Activated naive CD8-positive, alpha-beta T cell treated with anti-CD3 and anti-CD28 coated beads, Interleukin-2, amount 10 ng/mL, durations not matched to agents 7 days and 5 days (primary cell): ENCODE measurements around the gene PSMC3. TPM values are rescaled to one million over a fixed set of nuclear protein-coding genes. Genes with fewer than 3 reads are reported as not detected.

Source experiments
- ATAC-seq: fragments of 150-1000 bp; cut with Tn5 transposase; one replicate; pipeline ENCODE4 v1.10.0; 2021; ENCODE audit warnings: low read depth, moderate library complexity
- POLR2A ChIA-PET: fragments of 350-600 bp; sonication (Branson Sonifier 250); formaldehyde crosslinking; loops from one replicate; lab custom pipeline; 2021; ENCODE audit warnings: antibody characterized with exemption; lab: Charles Lee
- DNase-seq: peaks from one replicate; pipeline ENCODE4 v3.0.0; 2021
- H3K27ac Mint-ChIP-seq: one replicate; pipeline ENCODE4 v1.8.0; 2022; ENCODE audit warnings: mild to moderate bottlenecking, mixed read lengths
- H3K27me3 Mint-ChIP-seq: one replicate; pipeline ENCODE4 v1.8.0; 2022; ENCODE audit warnings: mild to moderate bottlenecking, moderate library complexity, mixed read lengths
- H3K36me3 Mint-ChIP-seq: one replicate; pipeline ENCODE4 v1.8.0; 2021; ENCODE audit warnings: mild to moderate bottlenecking, mixed read lengths
- H3K4me1 Mint-ChIP-seq: one replicate; pipeline ENCODE4 v1.8.0; 2021; ENCODE audit warnings: mixed read lengths
- H3K4me3 Mint-ChIP-seq: one replicate; pipeline ENCODE4 v1.8.0; 2022; ENCODE audit warnings: mild to moderate bottlenecking, moderate library complexity, mixed read lengths
- H3K9me3 Mint-ChIP-seq: one replicate; pipeline ENCODE4 v1.8.0; 2021; ENCODE audit warnings: mixed read lengths
- total RNA-seq, 2 experiments: library from RNA; stranded (reverse); gene quantifications; one replicate each; pipeline ENCODE4 v1.2.3, GENCODE V29; 2021

The PSMC3 gene
- total RNA-seq, 2 experiments from 2014 or later = 113 to 115 TPM

DNA sequence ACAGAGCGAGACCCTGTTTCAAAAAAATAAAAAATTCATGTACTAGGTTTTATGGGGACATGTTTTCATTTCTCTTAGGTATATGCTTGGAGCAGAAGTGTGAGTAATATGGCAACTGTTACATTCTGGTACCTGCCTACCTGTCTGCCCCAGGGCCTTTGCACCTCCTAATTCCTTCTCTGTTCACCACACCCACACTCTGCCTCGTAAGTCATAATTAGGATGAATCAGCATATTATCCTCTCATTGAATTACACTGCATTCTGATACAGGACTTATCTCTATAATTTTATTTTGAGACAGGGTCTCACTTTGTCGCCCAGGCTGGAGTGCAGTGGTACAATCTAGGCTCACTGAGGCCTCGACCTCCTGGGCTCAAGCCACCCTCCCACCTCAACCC, 25.8 kb upstream of the PSMC3 start:
- no peaks in the 10 kb centered on the region for H3K36me3 Mint-ChIP-seq
- H3K27me3 Mint-ChIP-seq = no peaks in the 10 kb centered on the region
- peaks cover 2% of the 10 kb centered on the region for H3K4me1 Mint-ChIP-seq
- H3K4me3 Mint-ChIP-seq = no peak overlapping the region
- no peak for ATAC-seq
- H3K9me3 Mint-ChIP-seq = no peaks in the 10 kb centered on the region
- no peak for DNase-seq
- POLR2A ChIA-PET = no interaction called here
- H3K27ac Mint-ChIP-seq = no peak overlapping the region

DNA sequence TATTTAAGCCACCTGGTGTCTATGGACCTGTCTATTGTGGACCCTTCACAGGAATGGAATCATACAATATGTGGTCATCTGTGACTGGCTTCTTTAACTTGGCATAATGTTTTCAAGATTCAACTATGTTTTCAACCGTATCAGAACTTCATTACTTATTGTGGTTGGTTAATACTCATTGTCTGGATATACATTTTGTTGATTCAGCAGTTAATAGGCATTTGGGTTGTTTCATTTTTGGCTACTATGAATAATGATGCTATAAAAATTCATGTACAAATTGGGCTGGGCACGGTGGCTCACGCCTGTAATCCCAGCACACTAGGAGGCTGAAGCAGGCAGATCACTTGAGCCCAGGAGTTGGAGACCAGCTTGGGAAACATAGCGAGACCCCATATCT, 25.2 kb upstream of the PSMC3 start:
- Mint-ChIP-seq H3K9me3 (no peaks in the 10 kb centered on the region), H3K27me3 (no peaks in the 10 kb centered on the region), H3K4me1 (peaks cover 2% of the 10 kb centered on the region), H3K36me3 (no peaks in the 10 kb centered on the region), H3K4me3 (no peak overlapping the region), H3K27ac (no peak overlapping the region)
- DNase-seq = no peak
- no peak for ATAC-seq
- POLR2A ChIA-PET = no interaction called here

DNA sequence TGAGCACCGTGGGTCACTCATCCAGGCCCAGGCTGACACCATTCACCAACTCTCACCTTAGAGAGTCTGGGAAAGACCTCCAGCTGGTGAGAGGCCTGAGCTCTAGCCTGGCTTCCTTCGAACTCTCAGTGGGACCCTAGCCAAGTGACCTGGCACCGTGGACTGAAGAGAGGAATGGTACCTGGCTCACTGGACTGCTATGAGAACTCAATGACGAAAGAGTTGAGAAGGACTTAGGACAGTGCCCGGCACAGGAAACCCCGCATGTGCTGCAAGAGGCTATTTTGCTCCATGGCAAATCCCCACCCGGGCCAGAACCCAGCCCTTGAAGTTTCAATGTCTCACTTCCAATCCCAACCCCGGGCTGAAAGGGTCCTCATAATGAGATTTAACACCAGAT, 23.3 kb upstream of the PSMC3 start:
- ATAC-seq = no peak
- POLR2A ChIA-PET = no interaction called here
- Mint-ChIP-seq H3K36me3 (no peaks in the 10 kb centered on the region), H3K9me3 (no peaks in the 10 kb centered on the region), H3K27me3 (no peaks in the 10 kb centered on the region), H3K27ac (no peak overlapping the region), H3K4me3 (no peak overlapping the region), H3K4me1 (peaks cover 2% of the 10 kb centered on the region)
- DNase-seq = no peak

DNA sequence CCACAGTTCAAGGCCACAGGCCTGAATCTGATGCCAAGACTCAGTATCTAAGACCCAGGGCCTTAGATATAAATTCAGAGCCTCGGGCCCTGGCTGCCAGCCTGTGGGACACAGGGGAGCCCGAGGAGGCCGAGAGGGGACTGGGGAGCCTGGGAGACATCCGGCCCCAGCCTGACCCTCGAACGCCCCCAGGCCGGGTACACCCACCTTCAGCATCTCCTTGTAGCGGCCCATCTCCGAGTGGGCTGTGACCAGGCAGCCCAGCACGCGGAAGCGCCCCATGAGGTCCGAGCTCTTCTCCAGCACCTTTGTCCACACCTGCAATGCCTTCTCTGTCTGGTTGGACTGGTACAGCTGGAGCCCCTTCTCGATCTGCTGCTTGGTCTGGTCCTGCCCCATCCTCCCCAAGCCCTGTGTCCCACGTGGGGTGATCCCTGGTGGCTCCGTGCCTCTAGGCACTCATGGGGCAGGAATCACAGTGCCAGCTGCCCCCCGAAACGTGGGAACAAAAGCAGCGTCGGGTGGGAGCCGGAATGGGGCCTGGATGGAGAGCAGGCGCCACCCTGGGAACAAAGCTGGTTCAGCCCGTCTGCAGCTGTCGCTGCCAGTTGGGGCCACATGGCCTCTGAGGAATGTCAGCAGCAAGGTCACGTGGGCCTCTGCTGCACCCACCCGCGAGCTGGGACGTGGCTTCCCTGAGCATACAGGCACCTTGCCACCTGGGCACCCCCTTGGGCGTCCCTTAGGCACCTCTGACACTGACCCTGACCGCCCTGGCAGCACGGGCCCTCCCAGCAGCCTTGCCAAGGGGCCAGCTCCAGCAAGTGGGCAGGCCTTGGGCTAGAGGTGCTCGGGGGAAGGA, 22.6 kb upstream of the PSMC3 start, which contains the start of gene RAPSN:
TSS of gene RAPSN (minus strand) at position 571 of the 862 bp plus-strand sequence. CDS start at position 399, 172 bp downstream.
- ATAC-seq (no peak), DNase-seq (no peak)
- POLR2A ChIA-PET = no interaction called here
- H3K4me3 Mint-ChIP-seq = no peak within 1 kb of the TSS
- no peaks in the 10 kb centered on the region for H3K9me3 Mint-ChIP-seq
- H3K27me3 Mint-ChIP-seq = no peaks in the 10 kb centered on the region
- no peak within 1 kb of the TSS for H3K27ac Mint-ChIP-seq
- H3K36me3 Mint-ChIP-seq = no peaks in the 10 kb centered on the region
- no peaks in the 10 kb centered on the region for H3K4me1 Mint-ChIP-seq

DNA sequence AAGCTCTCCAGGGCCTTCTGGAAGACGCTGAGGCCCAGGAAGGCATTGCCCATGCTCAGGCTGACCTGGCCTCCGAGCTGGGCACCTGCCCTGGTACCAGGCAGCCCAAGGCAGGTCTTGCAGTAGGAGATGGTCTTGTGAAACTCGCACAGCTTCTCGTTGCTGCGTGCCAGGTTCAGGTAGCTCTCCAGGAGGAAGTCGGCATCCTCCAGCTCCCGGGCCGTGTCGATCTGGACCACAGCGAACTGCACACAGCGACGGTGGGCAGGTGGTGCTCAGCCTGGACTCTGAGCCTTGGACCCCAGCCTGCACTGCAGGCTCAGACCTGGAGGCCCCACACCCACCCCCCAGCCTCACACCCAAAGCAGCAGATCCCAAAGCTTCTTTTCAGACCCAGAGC, 21.7 kb upstream of the PSMC3 start:
- H3K9me3 Mint-ChIP-seq = no peaks in the 10 kb centered on the region
- H3K27ac Mint-ChIP-seq = no peak overlapping the region
- H3K36me3 Mint-ChIP-seq = no peaks in the 10 kb centered on the region
- no peaks in the 10 kb centered on the region for H3K4me1 Mint-ChIP-seq
- ATAC-seq (no peak), DNase-seq (no peak)
- no peaks in the 10 kb centered on the region for H3K27me3 Mint-ChIP-seq
- H3K4me3 Mint-ChIP-seq = no peak overlapping the region
- POLR2A ChIA-PET = no interaction called here

DNA sequence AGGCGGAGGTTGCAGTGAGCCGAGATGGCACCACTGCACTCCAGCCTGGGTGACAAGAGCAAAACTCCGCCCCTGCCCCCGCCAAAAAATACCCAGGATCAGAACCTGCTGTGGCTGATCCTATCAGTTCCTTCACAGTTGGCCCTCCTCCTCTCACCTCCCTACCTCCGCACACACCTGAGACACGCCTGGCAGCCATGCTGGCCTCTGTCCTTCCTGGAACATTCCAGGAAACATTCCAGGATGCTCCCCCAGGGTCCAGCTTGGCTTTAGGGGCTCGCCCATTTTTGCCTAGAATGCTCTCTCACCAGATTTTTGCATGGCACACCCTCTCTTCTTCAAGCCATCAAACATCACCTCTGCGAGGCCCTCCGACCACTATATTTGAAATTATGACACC, 20.6 kb upstream of the PSMC3 start:
- Mint-ChIP-seq H3K4me3 (no peak overlapping the region), H3K9me3 (no peaks in the 10 kb centered on the region), H3K27ac (no peak overlapping the region), H3K27me3 (no peaks in the 10 kb centered on the region), H3K36me3 (no peaks in the 10 kb centered on the region), H3K4me1 (no peaks in the 10 kb centered on the region)
- POLR2A ChIA-PET = no interaction called here
- ATAC-seq (no peak), DNase-seq (no peak)

DNA sequence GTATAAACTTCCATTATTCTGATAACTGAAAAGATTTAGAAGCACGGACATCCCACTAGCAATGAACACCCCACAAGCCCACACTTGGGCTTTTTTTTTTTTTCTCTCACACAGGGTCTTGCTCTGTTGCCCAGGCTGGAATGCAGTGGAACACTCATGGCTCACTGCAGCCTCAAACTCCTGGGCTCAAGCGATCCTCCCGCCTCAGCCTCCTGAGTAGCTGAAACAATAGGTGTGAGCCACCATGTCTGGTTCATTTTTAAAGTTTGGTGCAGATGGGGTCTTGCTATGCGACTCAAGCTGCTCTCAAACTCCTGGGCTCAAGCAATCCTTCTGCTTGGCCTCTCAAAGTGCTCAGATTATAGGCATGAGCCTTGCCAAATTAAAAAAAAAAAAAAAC, 19.6 kb upstream of the PSMC3 start:
- Mint-ChIP-seq H3K9me3 (no peaks in the 10 kb centered on the region), H3K4me1 (no peaks in the 10 kb centered on the region), H3K27ac (no peak overlapping the region), H3K27me3 (no peaks in the 10 kb centered on the region), H3K4me3 (no peak overlapping the region), H3K36me3 (no peaks in the 10 kb centered on the region)
- ATAC-seq = no peak
- DNase-seq = no peak
- POLR2A ChIA-PET = no interaction called here

DNA sequence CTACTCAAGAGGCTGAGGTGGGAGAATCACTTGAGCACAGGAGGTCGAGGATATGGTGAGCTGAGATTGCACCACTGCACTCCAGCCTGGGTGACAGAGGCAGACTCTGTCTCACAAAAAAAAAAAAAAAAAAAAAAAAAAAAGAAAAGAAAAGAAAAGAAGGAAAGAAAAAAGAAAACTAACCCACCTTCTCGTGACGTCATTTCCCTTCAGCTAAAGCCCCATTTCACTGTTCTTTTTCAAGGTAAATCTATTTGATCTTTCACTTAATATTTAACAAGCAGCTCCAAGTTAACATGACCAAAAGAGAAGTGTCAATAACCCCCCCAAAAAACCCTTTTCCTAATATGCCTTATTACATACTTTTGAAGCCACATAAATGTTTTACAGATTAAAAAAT, 17.6 kb upstream of the PSMC3 start:
- no peaks in the 10 kb centered on the region for H3K4me1 Mint-ChIP-seq
- H3K27ac Mint-ChIP-seq = no peak overlapping the region
- no peaks in the 10 kb centered on the region for H3K36me3 Mint-ChIP-seq
- POLR2A ChIA-PET = interaction anchor here (0.6 kb wide), 1 partner anchor 153 kb away, joined by 4 read pairs; no protein-coding TSS in a partner anchor
- no peak overlapping the region for H3K4me3 Mint-ChIP-seq
- ATAC-seq = no peak
- no peak for DNase-seq
- no peaks in the 10 kb centered on the region for H3K9me3 Mint-ChIP-seq
- no peaks in the 10 kb centered on the region for H3K27me3 Mint-ChIP-seq

DNA sequence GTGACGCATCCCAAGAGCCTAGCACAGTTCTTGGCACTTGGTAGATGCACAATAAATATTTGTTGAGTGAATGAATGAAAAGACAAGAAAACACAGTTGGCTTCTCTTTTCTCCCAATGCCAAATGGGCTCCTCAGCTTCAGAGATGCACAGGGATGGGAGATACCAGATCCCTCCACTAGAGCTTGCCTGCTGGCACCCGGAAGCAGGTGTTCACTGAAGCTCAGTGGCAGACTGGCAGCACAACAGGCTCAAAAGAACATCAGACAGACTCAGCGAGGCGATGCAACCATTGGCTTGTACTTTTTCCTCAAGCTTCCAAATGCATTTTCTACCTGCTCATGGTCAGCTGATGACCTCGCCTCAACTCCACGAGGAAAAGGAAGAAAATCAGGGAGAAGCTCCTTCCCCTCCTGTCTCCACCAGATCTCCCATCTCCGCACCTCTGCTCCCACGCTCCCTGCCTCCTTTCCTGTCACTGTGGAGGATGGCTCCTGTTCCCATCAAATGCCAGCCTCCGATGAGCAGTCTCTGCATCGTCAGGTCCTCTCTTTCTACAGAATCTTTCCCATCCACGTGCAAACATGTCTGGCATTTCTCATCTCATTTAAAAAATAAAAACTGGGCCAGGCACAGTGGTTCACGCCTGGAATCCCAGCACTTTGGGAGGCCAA, 16.9 kb upstream of the PSMC3 start:
- Mint-ChIP-seq H3K4me1 (no peaks in the 10 kb centered on the region), H3K4me3 (no peak overlapping the region), H3K27me3 (no peaks in the 10 kb centered on the region), H3K9me3 (no peaks in the 10 kb centered on the region), H3K27ac (no peak overlapping the region), H3K36me3 (no peaks in the 10 kb centered on the region)
- DNase-seq (no peak), ATAC-seq (no peak)
- POLR2A ChIA-PET = no interaction called here

DNA sequence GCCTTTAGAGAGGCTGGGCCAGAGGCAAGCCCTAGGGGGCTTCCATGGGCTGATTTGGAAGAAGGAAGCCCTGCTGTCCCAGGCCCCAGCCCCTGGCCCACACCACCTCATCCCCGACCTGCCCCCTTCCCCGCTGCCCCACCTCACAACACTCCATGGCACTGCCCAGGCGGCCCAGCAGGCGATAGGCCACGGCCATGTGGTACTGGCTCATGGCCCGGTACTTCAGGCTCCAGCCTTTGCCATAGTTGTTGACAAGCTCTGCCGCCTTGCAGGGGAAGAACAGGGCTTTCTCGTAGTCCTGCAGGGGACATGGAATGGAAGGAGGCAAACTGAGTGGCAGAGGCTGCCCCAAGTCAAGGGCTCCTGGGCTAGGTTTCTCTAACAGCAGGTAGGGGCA, 16.3 kb upstream of the PSMC3 start:
- Mint-ChIP-seq H3K36me3 (no peaks in the 10 kb centered on the region), H3K9me3 (no peaks in the 10 kb centered on the region), H3K4me3 (no peak overlapping the region), H3K4me1 (no peaks in the 10 kb centered on the region), H3K27me3 (no peaks in the 10 kb centered on the region), H3K27ac (no peak overlapping the region)
- ATAC-seq (no peak), DNase-seq (no peak)
- POLR2A ChIA-PET = no interaction called here

DNA sequence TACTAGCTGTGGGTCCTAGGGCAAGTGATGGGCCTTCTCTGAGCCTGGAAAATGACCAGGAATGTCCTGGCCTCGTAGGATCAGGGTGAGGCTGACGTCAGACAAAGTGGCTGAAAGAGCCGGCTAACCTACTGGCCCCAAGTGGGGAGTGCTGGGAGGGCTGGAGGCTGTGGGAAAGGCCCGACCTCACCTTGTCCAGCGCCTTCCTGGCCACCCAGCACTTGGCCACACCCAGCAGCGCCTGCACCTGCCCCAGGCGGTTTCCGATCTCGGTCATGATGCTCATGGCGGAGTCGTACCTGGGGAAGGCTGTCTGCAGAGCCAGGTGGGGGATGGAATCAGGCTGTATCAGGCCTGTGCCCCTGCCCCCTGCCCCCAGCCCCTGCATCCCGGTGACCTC, 15.2 kb upstream of the PSMC3 start:
- no peak overlapping the region for H3K4me3 Mint-ChIP-seq
- no peak overlapping the region for H3K27ac Mint-ChIP-seq
- ATAC-seq = no peak
- DNase-seq = no peak
- POLR2A ChIA-PET = interaction anchor here (1.0 kb wide), 1 partner anchor 202 kb away, joined by 3 read pairs; no protein-coding TSS in a partner anchor
- H3K4me1 Mint-ChIP-seq = no peaks in the 10 kb centered on the region
- peaks cover 2% of the 10 kb centered on the region for H3K27me3 Mint-ChIP-seq
- H3K36me3 Mint-ChIP-seq = no peaks in the 10 kb centered on the region
- H3K9me3 Mint-ChIP-seq = no peaks in the 10 kb centered on the region

DNA sequence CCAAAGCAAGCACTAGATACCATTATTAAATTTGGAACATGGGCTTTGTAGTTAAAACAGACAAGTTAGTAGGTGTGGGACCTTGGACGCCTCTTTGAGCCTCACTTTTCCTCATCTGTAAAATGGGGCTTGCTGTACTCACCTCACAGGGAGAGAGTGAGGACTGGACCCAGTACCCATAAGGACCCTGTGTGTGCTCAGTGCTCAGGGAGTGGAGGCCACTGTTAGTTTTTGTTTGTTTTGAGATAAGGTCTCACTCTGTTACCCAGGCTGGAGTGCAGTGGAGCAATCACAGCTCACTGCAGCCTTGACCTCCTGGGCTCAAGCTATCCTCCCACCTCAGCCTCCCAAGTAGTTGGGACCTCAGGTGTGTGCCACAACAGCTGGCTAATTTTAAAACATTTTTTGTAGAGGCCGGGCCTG, 13.8 kb upstream of the PSMC3 start:
- Mint-ChIP-seq H3K36me3 (no peaks in the 10 kb centered on the region), H3K9me3 (no peaks in the 10 kb centered on the region), H3K4me1 (no peaks in the 10 kb centered on the region), H3K4me3 (no peak overlapping the region), H3K27ac (no peak overlapping the region), H3K27me3 (peaks cover 6% of the 10 kb centered on the region)
- ATAC-seq (no peak), DNase-seq (no peak)
- POLR2A ChIA-PET = no interaction called here

DNA sequence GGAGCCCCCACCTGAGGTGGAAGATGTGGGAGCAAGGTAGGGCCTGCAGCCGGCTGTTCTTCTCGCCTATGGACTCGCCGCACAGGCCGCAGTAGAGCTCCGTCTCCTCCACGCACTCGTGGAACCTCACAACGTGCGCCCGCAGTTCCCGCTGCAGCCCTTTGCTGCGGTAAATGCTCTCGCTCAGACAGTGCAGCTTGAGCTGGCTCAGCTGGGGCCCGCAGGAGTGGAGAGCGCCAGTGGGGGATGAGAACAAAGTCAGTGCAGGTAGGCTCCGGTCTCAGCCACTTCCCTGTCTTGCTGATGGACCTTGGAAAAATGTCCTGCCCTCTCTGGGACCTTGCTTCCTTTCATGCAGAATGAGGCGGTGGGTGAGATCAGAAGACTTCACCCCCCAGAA, 12.5 kb upstream of the PSMC3 start:
- POLR2A ChIA-PET = no interaction called here
- no peak overlapping the region for H3K4me3 Mint-ChIP-seq
- H3K9me3 Mint-ChIP-seq = no peaks in the 10 kb centered on the region
- H3K36me3 Mint-ChIP-seq = no peaks in the 10 kb centered on the region
- peaks cover 6% of the 10 kb centered on the region for H3K27me3 Mint-ChIP-seq
- DNase-seq = no peak
- no peaks in the 10 kb centered on the region for H3K4me1 Mint-ChIP-seq
- ATAC-seq = no peak
- no peak overlapping the region for H3K27ac Mint-ChIP-seq
